ENCODE measurements around the gene TPR. TPM values are rescaled to one million over a fixed set of nuclear protein-coding genes. Genes with fewer than 3 reads are reported as not detected.

TPR gene
- total and polyA plus RNA-seq, 2 of the 8 experiments (the other 6 are each of a cell fraction or from before 2014, with no cell fraction given), result 57.1 to 102 TPM

DNA sequence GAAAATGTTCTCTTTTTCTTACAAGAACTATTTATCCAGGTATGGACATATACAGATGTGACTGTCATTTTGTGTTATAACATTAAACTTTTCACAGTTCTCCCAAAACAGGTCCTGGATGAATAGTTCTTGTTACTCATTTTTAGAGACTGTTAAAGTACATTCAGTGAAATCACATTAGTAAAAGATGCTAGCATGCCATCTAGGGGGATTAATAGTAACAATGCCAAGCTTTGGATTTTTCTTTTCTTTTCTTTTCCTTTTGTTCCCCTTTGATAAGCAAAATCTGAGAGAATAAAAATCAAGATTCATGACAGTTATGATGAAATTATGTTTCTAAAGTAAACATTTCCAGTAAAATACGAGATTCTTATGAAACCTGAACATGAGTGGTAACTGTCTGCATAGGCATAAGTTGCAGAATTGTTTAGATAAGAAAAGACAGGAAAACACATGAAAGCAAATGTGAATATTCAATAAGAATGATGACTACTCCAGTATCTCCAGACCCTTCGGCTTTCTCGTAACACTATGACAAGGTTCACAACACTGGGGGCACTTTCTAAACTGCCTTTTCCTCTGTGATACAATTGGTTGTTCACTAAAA is 77.5 kb downstream of the TPR start (continued):
- TF ChIP-seq BCL11A (IDR thresholded peaks at IDR 0.05; ENCODE audit: low read depth in 2 of 2, low read length in 2 of 2), result no peak
- no peak for TF ChIP-seq TBP (IDR thresholded peaks at IDR 0.05; ENCODE audit: low read depth, low read length)
- TF ChIP-seq CREB1 (IDR thresholded peaks at IDR 0.05), result no peak
- no peak for TF ChIP-seq MAFK (IDR thresholded peaks at IDR 0.05; ENCODE audit: low read depth, low read length)
